NCI-H128 (cell line): ENCODE measurements around the gene FES.
"Not testable (repeated sequence)": the region's sequence is repeated elsewhere in the genome, so short reads cannot be mapped to it uniquely, and the experiment has no call there.

Source experiments
- DNase-seq: peaks from one replicate; lab custom pipeline; 2025; ENCODE audit not compliant: unreplicated experiment; lab: John Stamatoyannopoulos, UW

The FES gene

GRCh38 chr15:90860942-90861675 is 23.2 kb upstream of the FES start:
- DNase-seq, result no peak

DNA sequence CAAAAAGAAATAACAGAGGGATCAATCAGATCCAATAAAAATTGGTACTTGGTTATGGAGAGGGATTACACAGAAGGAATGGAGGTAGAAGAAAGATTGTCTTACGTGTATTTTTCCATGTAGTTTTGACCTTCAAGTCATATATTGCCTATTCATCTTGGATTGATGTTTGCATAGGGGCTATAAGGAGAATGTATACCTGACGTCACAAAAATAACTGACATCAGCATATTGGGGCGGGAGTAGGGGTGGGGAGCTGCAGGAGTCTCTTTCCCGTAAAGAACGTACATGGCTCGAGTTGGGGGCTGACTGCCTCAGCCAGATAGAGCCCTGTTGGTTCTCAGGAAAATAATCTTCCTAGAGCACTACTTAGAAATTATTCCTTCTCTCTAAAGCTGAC is 21.8 kb upstream of the FES start:
- DNase-seq, result no peak

DNA sequence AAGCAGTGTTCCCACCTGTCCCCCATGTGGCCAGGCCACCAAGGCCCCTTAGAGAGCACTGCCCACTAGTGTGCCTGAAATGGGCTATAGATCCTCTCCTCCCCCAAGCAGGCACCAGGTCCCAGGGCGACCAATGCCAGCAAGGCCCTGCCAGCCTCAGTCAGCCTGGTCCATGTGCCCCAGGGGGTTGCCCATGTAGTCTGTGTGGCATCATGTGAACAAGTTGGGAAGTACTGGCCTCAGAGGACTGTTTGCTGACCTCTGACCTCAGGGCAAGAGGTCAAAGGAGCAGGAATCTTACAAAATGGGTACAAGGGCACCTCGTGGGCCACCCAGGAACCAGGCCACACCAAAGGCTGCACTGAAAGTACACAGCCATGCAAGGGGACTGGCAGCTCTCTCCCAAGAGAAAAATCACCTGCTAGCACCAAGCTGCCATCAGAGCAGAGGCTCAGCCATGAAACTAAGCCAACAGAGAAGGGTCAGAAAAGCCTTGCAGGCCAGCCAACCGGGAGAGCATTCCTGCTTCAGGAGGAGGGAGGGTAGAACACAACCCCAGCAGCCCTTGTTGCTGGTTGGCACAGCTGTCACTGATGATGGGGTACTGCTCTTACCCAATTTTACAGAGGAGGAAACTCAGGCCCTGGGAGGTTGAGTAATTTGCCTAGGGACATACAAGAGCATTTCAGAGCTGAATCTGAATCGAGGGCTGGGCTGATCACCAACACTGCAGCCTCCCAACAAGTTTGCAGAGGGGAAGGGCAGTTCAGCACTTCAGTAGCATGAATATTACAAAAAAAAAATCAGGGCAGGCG is 21.1 kb upstream of the FES start:
- DNase-seq, result no peak

- no peak for DNase-seq
These were observed 20.3 kb upstream of the FES start for GRCh38 chr15:90863987-90864386.

DNA sequence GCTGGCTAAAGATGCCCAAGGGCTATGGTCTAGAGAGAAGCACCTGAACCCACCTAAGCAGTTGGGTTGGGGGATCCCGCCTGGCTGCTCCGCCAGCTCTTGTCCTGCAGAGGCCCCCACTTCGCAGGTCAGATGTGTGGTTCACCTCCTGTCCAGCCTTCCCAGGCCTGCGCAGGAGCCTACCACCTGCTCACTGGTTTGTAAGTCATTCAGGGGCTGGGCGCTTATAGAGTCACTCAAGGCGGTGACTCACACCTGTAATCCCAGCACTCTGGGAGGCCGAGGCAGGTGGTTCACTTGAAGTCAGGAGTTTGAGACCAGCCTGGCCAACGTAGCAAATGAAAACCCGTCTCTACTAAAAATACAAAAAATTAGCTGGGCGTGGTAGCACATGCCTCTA is 19.8 kb upstream of the FES start:
- no peak for DNase-seq

- DNase-seq, result no peak
These were observed 18.6 kb upstream of the FES start for GRCh38 chr15:90865702-90866101.

GRCh38 chr15:90866161-90866715 is 18.1 kb upstream of the FES start:
- DNase-seq, result no peak

GRCh38 chr15:90866800-90867199 is 17.5 kb upstream of the FES start:
- DNase-seq, result no peak

- DNase-seq, result no peak
These were observed 16.0 kb upstream of the FES start, which contains the start of gene FURIN for GRCh38 chr15:90868261-90868689. Gene FURIN (plus strand): TSS chr15:90868588. CDS start chr15:90875741, 7,153 bp downstream.

DNA sequence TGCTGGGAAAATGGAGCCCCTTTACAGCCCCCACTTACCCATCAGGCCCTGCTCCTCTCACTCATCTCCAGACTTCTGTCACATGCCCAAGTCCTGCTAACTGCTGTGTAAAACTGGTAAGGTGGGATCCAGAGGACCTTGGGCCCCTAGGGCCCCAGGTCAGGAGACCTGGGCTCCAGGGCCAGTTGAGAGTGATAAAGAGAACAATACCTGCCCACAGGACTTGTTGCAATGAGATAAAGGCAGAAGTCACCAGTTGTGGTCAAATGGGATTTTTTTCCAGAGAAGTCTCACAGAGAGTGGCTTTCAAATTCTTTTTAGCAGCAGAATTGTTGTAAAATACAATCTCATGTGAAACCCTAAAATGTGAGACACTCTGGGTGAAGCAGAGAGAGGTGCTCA is 15.2 kb upstream of the FES start:
- no peak for DNase-seq

GRCh38 chr15:90869601-90870353 is 14.5 kb upstream of the FES start:
- DNase-seq, result no peak

- no peak for DNase-seq
These were observed 13.8 kb upstream of the FES start for GRCh38 chr15:90870354-90871138.

DNA sequence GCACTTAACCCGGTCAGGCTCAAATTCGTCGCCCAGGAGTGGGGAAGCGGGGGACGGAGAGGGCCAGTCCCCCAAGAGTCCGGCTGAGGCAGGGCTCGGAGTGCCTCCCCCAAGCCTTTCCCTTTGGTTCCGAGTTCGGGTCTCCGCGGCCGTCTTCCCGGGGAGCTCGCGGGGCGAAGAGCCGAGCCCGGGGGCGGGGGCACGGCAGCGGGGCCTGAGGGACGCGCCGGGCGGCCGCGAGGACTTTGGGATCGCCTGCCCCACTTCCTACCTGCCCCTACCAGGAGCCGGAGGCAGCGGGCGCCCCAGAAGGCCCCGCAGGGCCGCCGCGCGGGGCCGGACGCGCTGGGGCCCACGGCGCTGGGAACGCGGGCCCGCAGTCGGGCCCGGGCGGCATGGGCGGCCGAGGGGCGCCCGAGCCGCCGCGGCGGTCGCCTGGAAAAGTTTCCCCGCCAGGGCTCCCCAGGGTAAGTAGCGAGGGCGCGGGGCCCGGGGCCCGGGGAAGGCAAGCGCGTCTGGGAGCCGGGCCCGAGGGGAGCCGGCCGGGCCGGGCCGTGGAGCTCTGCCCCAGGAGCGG is 13.1 kb upstream of the FES start:
- DNase-seq, result no peak

DNA sequence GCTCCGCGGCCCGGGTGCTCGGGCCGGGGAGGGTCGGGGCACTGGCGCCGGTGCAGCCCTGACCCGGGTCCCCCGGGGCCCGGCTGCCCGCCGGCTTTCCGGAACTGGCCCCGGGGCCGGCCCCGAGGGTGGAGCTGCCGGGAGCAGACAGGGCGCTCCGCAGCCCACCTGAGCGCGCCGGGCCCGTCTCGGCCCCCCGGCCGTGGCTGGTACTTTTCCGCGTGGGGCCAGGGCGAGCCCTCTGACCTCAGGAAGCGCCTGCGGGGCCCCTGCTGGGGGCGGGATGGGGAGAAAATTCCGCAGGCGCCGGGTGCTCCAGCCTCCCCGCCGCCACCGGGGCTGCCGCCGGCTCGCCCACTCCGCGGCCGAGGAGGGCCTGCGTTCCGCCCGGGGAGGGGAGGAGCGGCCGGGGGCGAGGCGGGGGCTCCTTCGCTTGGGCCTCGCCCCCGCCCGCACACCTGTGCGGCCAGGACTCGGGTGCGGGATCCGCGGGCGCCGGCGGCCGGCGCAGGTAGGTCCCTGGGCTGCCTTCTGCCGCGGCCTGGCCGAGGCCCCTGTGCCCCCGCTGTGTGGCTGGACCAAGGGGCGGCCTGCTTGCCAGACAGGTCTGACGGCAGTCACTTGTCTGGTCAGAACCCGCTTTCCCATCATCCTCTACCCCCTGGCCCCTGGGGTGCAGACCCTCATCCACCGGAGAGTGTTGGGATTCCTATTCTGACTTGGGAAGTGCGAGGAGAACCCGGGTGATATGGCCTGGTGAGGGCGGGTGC is 12.4 kb upstream of the FES start:
- DNase-seq, result no peak

DNA sequence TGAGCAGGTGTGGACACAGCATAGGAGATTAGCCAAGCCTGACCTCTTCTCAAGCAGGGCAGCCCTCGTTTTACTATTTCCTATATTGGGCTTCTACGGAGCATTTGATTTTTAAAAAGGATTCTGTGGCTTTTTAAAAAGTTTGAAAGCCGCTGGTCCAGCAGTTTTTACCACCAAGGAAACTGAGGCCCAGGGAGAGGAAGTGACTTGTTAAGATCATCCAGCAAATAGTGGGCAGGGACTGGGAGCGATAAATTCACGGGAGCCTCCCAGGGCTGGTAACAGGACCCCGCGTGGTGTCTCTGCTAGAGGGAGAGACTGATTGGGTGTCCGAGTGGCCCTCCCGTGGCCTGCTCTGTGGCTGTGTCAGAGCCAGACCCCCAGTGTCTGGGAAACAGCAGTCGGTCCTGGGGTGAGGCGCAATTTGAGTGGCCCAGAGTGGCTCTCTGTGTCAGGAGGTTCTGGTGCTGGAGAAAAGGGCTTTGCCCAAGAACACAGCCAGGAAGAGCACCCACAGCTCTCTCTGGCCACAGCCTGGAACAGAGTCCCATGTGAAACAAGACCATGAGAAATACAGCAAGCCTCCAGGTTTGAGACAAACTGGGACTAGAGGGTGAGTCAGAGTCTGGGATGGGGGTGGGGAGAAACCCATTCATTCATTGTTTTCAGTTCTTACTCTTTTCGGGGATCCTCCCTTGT is 11.7 kb upstream of the FES start:
- DNase-seq, result no peak

DNA sequence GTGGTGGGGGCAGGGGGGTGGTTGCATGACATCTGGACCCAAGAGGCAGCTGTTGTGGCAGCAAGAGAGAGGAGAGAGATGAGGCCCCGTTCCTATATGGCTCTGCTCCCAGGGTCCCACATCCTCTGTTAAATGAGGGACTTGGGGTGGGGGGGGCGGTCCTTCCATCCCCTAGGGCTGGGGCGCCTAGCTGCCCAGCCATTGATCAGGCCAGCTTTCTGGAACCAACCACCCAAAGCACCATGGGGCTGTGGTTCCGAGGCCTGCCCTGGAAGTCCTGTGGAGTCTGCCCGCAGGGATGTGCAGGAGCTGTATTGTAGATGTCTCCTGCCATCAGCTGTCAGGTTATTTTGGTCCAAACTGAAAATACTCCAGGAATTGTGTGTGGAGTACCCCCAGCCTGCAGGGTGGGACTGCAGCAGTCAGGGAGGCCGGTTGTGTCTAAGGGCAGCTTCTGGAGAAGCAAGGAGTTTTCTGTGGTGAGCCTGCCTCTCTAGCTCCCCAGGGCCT is 10.8 kb upstream of the FES start:
- no peak for DNase-seq

DNA sequence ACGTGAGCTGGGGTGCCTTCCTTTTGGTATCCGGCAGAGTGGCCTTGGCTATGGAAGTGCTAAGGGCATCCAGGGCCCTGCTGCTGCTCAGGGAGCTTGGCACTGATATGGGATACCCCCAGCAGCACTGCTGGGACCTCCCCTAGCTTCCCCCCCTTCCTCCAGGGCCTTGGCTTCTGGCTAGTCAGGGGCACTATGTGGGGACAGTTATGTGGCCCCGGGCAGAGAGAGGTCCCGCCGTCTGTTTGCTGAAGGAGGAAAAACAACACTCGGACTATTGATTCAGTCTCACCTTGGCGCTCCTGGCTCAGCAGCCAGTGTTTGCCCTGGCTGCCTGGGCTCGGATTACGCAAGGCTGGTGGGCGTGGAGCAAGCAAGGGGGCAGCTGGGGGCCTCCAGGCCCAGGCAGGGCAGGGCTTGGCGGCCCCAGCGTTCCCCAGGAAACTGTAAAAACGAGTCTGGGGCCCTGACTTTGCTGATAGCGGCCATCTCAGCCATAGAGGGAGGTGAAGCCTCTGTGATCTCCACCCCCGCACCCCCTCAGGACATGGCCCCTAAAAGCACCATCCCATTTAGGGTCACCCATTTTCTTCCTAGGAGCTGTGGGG is 10.2 kb upstream of the FES start:
- DNase-seq, result no peak

GRCh38 chr15:90874986-90875385 is 9.3 kb upstream of the FES start:
- DNase-seq, result not testable (repeated sequence)
